Endodermal cell (in vitro differentiated cells): Measurements from ENCODE around the gene PSMG3. TPM values are rescaled to one million over a fixed set of nuclear protein-coding genes. Genes with fewer than 3 reads are reported as not detected.

ENCODE experiments used
- DNase-seq: peaks from one replicate; pipeline ENCODE4 v3.0.0-alpha.2; 2017
- H3K27ac ChIP-seq: 2 replicates; pipeline ENCODE4 v1.5.1; 2013; ENCODE audit warnings: mild to moderate bottlenecking, low read depth, low read length, moderate library complexity
- H3K27me3 ChIP-seq: 2 replicates; pipeline ENCODE4 v1.6.1; 2013; ENCODE audit warnings: mild to moderate bottlenecking, low read length, moderate library complexity; ENCODE audit not compliant: insufficient read depth, control insufficient read depth, poor library complexity, severe bottlenecking
- H3K36me3 ChIP-seq: 2 replicates; pipeline ENCODE4 v1.7.0; 2013; ENCODE audit warnings: mild to moderate bottlenecking, low read length, moderate library complexity; ENCODE audit not compliant: control insufficient read depth, insufficient read depth
- H3K4me1 ChIP-seq: one replicate; pipeline ENCODE4 v1.7.0; 2013; ENCODE audit warnings: low read length; ENCODE audit not compliant: control insufficient read depth, insufficient read depth
- H3K4me3 ChIP-seq: 2 replicates; pipeline ENCODE4 v1.5.1; 2013; ENCODE audit warnings: mild to moderate bottlenecking, low read length, moderate library complexity
- H3K9ac ChIP-seq: 2 replicates; pipeline ENCODE4 v1.6.1; 2013; ENCODE audit warnings: mild to moderate bottlenecking, low read length, moderate library complexity; ENCODE audit not compliant: poor library complexity, severe bottlenecking; ENCODE audit errors: extremely low read depth
- H3K9me3 ChIP-seq: 2 replicates; pipeline ENCODE4 v1.6.1; 2013; ENCODE audit warnings: mild to moderate bottlenecking, low read length, moderate library complexity; ENCODE audit not compliant: control insufficient read depth
- H3K27ac Mint-ChIP-seq: 2 replicates; pipeline ENCODE4 v1.8.0; 2020; ENCODE audit warnings: mixed read lengths
- H3K27me3 Mint-ChIP-seq: 2 replicates; pipeline ENCODE4 v1.8.0; 2021; ENCODE audit warnings: mild to moderate bottlenecking, mixed read lengths; ENCODE audit not compliant: insufficient read depth
- H3K36me3 Mint-ChIP-seq: 2 replicates; pipeline ENCODE4 v1.8.0; 2020; ENCODE audit warnings: low read depth, mixed read lengths
- H3K4me1 Mint-ChIP-seq: 2 replicates; pipeline ENCODE4 v1.8.0; 2020; ENCODE audit warnings: mixed read lengths
- H3K4me3 Mint-ChIP-seq: 2 replicates; pipeline ENCODE4 v1.8.0; 2020; ENCODE audit warnings: mild to moderate bottlenecking, moderate library complexity, mixed read lengths
- H3K9me3 Mint-ChIP-seq: 2 replicates; pipeline ENCODE4 v1.8.0; 2020; ENCODE audit warnings: mild to moderate bottlenecking, mixed read lengths
- CTCF ChIP-seq: fragments of 200-600 bp; sonication (generic); conservative IDR thresholded peaks from 2 replicates; pipeline ENCODE4 v1.5.0; 2021; ENCODE audit warnings: antibody characterized with exemption, mild to moderate bottlenecking
- WGBS, 2 experiments: methylation state at CpG; one replicate each; pipeline versions ENCODE4 v1.1.5 to v1.1.7; 2013; ENCODE audit warnings: missing lambda C conversion rate in 2 of 2, mixed read lengths in 1 of 2; ENCODE audit not compliant: insufficient coverage in 1 of 2, insufficient read length in 1 of 2; 5-methylcytosine and 5-hydroxymethylcytosine counted together
- total RNA-seq, 2 donors: library from RNA; stranded (reverse); fragmentation: NEBNext Ultra II Directional in 1 of 2; extraction: Animal tissue kit (Norgen Biotek cat#: 25700) in 1 of 2; gene quantifications; 2 replicates in 1 of 2; 3 replicates in 1 of 2; pipeline ENCODE4 v1.2.1, GENCODE V29; 2021

PSMG3 gene
- total RNA-seq, 2 donors from 2014 or later = 30.1 to 44.3 TPM

- WGBS, 2 experiments = 43% methylated on average over 14 to 15 of the region's 15 CpGs
- Histone ChIP-seq H3K27ac (no peak overlapping the region), H3K9me3 (no peaks in the 10 kb centered on the region), H3K4me1 (peaks cover 4% of the 10 kb centered on the region), H3K9ac (no peak overlapping the region), H3K4me3 (no peak overlapping the region), H3K27me3 (no peaks in the 10 kb centered on the region), H3K36me3 (no peaks in the 10 kb centered on the region)
- peak; percentile 92 for DNase-seq
- H3K36me3 Mint-ChIP-seq = peaks cover 4% of the 10 kb centered on the region
- H3K4me1 Mint-ChIP-seq = peaks cover 9% of the 10 kb centered on the region
- H3K4me3 Mint-ChIP-seq = no peak overlapping the region
- no peak for TF ChIP-seq CTCF
- no peaks in the 10 kb centered on the region for H3K9me3 Mint-ChIP-seq
- no peaks in the 10 kb centered on the region for H3K27me3 Mint-ChIP-seq
- no peak overlapping the region for H3K27ac Mint-ChIP-seq
These were observed 6.9 kb upstream of the PSMG3 start for GRCh38 chr7:1576521-1577253.

GRCh38 chr7:1575809-1576208 is 6.0 kb upstream of the PSMG3 start:
- no peak overlapping the region for H3K4me3 Mint-ChIP-seq
- Histone ChIP-seq H3K9me3 (no peaks in the 10 kb centered on the region), H3K36me3 (no peaks in the 10 kb centered on the region), H3K9ac (no peak overlapping the region), H3K27ac (no peak overlapping the region), H3K4me1 (peaks cover 4% of the 10 kb centered on the region), H3K27me3 (no peaks in the 10 kb centered on the region), H3K4me3 (no peak overlapping the region)
- no peak for TF ChIP-seq CTCF
- no peak for DNase-seq
- H3K4me1 Mint-ChIP-seq = peaks cover 9% of the 10 kb centered on the region
- no peaks in the 10 kb centered on the region for H3K9me3 Mint-ChIP-seq
- no peak overlapping the region for H3K27ac Mint-ChIP-seq
- no peaks in the 10 kb centered on the region for H3K27me3 Mint-ChIP-seq
- WGBS, 2 experiments = 67 to 92% methylated on average over 1 to 7 of the region's 7 CpGs
- peaks cover 4% of the 10 kb centered on the region for H3K36me3 Mint-ChIP-seq

GRCh38 chr7:1572111-1572822 is 2.4 kb upstream of the PSMG3 start:
- Histone ChIP-seq H3K27me3 (no peaks in the 10 kb centered on the region), H3K36me3 (no peaks in the 10 kb centered on the region), H3K9ac (no peak overlapping the region), H3K27ac (no peak overlapping the region), H3K4me1 (peaks cover 4% of the 10 kb centered on the region), H3K4me3 (no peak overlapping the region), H3K9me3 (no peaks in the 10 kb centered on the region)
- H3K27me3 Mint-ChIP-seq = no peaks in the 10 kb centered on the region
- H3K9me3 Mint-ChIP-seq = no peaks in the 10 kb centered on the region
- peak overlapping the region; percentile 74 for H3K4me3 Mint-ChIP-seq
- peaks cover 12% of the 10 kb centered on the region for H3K4me1 Mint-ChIP-seq
- peak; percentile 39 for DNase-seq
- peaks cover 12% of the 10 kb centered on the region for H3K36me3 Mint-ChIP-seq
- no peak for TF ChIP-seq CTCF
- no peak overlapping the region for H3K27ac Mint-ChIP-seq
- 88 to 89% methylated on average over 5 to 7 of the region's 7 CpGs for WGBS, 2 experiments
